ENCODE results near the gene ZNF155.

Gene ZNF155

DNA sequence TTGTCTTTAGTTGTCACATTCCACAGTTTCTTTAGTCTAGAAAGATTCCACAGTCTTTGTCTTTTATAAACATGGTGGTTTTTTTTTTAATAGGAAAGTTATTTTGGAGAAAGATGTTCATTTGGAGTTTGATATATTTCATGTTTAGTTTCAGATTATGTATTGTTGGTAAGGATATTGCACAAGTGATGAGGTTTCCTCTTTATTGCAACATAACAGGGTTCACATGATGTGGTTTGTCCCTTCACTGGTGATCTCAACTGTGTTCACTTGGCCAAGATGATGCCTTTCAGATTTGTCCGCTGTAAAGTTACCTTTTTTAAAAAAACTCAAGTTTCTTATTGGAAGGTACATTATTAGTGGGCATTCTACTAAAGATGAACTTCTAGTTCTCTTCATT lies 22.0 kb downstream of the ZNF155 start:
- TF ChIP-seq, protein P1, sequence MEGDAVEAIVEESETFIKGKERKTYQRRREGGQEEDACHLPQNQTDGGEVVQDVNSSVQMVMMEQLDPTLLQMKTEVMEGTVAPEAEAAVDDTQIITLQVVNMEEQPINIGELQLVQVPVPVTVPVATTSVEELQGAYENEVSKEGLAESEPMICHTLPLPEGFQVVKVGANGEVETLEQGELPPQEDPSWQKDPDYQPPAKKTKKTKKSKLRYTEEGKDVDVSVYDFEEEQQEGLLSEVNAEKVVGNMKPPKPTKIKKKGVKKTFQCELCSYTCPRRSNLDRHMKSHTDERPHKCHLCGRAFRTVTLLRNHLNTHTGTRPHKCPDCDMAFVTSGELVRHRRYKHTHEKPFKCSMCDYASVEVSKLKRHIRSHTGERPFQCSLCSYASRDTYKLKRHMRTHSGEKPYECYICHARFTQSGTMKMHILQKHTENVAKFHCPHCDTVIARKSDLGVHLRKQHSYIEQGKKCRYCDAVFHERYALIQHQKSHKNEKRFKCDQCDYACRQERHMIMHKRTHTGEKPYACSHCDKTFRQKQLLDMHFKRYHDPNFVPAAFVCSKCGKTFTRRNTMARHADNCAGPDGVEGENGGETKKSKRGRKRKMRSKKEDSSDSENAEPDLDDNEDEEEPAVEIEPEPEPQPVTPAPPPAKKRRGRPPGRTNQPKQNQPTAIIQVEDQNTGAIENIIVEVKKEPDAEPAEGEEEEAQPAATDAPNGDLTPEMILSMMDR (conservative IDR thresholded peaks at IDR 0.05; ENCODE audit: control insufficient read depth, insufficient read depth, low read depth, low read length), result no peak
- DNase-seq (ENCODE audit: low read depth), result peak; percentile 64
- no peak overlapping the region for H3K4me3 ChIP-seq (ENCODE audit: control insufficient read depth, low read depth, low read length)

DNA sequence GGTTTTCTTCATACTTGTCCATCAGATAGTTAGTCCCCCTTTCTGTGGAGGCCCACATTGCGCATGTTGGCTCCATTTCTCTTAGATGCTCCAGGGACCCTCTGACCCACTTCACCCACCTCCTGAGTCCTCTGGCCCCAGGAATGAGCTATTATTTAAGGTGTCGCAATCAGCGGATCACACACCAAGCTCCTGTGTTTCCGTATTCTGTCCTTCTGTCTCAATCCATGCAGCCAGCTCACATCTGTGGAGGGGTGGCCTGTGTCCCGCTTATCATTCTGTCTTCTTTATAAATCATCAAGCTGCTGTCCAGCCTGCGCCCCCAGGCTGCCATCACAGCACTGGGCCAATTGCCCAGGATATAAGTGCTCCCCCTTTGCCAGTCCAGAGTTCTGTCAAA lies 23.5 kb downstream of the ZNF155 start:
- DNase-seq (ENCODE audit: low read depth), result no peak
- TF ChIP-seq, protein P1 (conservative IDR thresholded peaks at IDR 0.05; ENCODE audit: control insufficient read depth, insufficient read depth, low read depth, low read length), result no peak
- H3K4me3 ChIP-seq (ENCODE audit: control insufficient read depth, low read depth, low read length), result no peak overlapping the region

DNA sequence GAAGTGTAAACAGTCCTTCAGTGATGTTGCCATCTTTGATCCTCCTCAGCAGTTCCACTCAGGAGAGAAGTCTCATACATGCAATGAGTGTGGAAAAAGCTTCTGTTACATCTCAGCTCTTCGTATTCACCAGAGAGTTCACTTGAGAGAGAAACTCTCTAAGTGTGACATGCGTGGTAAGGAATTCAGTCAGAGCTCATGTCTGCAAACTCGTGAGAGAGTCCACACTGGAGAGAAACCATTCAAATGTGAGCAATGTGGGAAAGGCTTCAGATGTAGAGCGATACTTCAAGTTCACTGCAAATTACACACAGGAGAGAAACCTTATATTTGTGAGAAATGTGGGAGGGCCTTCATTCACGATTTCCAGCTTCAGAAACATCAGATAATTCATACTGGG lies 26.5 kb downstream of the ZNF155 start:
- DNase-seq (ENCODE audit: low read depth), result no peak
- TF ChIP-seq, protein P1 (conservative IDR thresholded peaks at IDR 0.05; ENCODE audit: control insufficient read depth, insufficient read depth, low read depth, low read length), result no peak
- no peak overlapping the region for H3K4me3 ChIP-seq (ENCODE audit: control insufficient read depth, low read depth, low read length)

DNA sequence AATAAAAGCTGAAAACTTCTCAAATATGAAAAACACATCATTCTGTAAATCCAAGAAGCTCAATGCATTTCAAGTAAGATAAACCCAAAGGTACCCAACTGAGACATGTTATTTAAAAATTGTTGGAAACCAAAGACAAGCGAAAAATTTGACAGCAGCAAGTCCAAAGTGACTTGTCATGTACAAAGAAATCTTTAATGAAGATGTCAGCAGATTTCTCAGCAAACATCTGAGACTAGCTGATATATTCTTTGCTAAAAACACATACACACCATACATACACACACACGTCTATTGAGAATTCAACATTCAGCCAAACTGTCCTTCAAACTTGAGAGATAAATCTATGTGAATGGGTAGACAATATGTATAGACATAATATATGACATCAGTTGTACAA lies 35.5 kb downstream of the ZNF155 start:
- TF ChIP-seq, protein P1 (conservative IDR thresholded peaks at IDR 0.05; ENCODE audit: control insufficient read depth, insufficient read depth, low read depth, low read length), result no peak
- no peak for DNase-seq (ENCODE audit: low read depth)
- no peak overlapping the region for H3K4me3 ChIP-seq (ENCODE audit: control insufficient read depth, low read depth, low read length)

DNA sequence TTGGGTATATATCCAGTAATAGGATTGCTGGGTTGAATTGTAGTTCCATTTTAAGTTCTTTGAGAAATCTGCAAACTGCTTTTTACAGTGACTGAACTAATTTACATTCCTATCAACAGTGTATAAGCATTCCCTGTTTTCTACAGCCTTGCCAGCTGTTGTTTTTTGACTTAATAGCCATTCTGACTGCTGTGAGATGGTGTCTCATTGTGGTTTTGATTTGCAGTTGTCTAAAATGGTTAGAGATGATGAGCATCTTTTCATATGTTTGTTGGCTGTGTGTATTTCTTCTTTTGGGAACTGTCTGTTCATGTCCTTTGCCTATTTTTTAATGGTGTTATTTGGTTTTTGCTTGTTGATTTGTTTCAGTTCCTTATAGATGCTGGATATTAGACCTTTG lies 37.2 kb downstream of the ZNF155 start:
- DNase-seq (ENCODE audit: low read depth), result no peak
- TF ChIP-seq, protein P1 (conservative IDR thresholded peaks at IDR 0.05; ENCODE audit: control insufficient read depth, insufficient read depth, low read depth, low read length), result no peak
- H3K4me3 ChIP-seq (ENCODE audit: control insufficient read depth, low read depth, low read length), result no peak overlapping the region

DNA sequence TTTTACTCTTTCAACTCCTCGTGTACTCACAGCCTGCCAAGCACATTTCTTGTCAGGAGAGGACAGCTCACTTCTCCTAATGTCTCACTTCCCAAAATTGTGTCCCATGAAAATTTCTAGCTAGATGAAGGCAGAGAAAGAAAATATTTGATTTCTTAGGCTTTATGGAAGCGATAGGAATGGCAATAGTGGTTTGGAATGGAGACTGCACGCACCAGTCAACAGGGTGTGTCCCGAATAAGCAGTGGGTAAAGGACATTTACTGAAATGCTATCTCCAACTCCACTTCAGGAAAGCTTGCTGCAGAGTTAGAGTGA lies 40.9 kb downstream of the ZNF155 start:
- TF ChIP-seq, protein P1 (conservative IDR thresholded peaks at IDR 0.05; ENCODE audit: control insufficient read depth, insufficient read depth, low read depth, low read length), result no peak
- DNase-seq (ENCODE audit: low read depth), result no peak

DNA sequence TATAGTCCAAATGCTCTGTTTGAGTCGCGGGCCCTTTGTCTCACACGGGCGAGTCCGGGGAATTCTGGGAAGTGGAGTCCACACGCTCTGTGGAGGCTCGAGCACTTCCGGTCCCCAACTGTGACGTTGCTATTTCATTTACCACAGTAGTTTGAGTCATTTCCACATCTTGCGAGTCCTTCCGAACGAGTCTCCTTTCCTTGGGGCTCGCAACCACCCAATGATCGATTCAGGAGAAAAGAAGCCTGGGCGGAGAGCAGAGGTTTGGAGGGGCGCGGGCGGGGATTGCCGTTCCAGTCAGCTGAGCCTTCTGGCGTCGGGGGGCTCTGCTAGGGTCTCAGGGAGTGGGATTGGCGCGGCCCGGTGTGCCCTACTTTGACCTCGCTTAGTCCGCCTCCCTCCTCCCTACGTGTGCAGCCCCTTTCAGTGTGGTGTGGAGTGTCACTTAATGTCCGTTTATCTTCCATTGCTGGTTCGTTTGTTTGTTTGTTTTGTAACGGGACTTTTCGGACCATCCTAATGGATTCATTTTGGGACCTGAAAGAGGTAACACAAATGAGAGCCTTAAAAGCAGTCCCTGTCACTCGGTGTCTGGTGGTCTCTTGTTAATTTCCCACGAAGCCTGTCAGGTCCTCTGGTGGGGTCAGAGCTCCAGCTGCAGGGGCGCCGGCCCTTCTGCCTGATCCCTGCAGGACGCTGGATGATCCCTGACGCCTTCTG lies 41.4 kb downstream of the ZNF155 start, which contains the start of gene ZNF222:
Gene ZNF222 (plus strand): TSS at position 163 of the 720 bp plus-strand sequence. CDS start 58 bp downstream, at position 221.
- TF ChIP-seq, protein P1 (conservative IDR thresholded peaks at IDR 0.05; ENCODE audit: control insufficient read depth, insufficient read depth, low read depth, low read length), result no peak
- peak; percentile 92 for DNase-seq (ENCODE audit: low read depth)
- H3K4me3 ChIP-seq (ENCODE audit: control insufficient read depth, low read depth, low read length), result peak within 1 kb of the TSS; percentile 87

More for the DNA sequence above, 40.9 kb downstream of the ZNF155 start:
- H3K4me3 ChIP-seq (ENCODE audit: control insufficient read depth, low read depth, low read length), result peak overlapping the region; percentile 87
